HFFc6 (cell line): ENCODE data around the gene HAT1. TPM values are rescaled to one million over a fixed set of nuclear protein-coding genes. Genes with fewer than 3 reads are reported as not detected.
"Not testable (repeated sequence)": the region's sequence is repeated elsewhere in the genome, so short reads cannot be mapped to it uniquely, and the experiment has no call there.

Source experiments
- DNase-seq: peaks from one replicate; pipeline ENCODE4 v3.0.0-alpha.2; 2018
- H3K27ac Mint-ChIP-seq: 2 replicates; pipeline ENCODE4 v1.8.0; 2020; ENCODE audit warnings: mild to moderate bottlenecking, mixed read lengths
- H3K27me3 Mint-ChIP-seq: 2 replicates; pipeline ENCODE4 v1.8.0; 2021; ENCODE audit warnings: mild to moderate bottlenecking, moderate library complexity, mixed read lengths; ENCODE audit not compliant: insufficient read depth
- H3K36me3 Mint-ChIP-seq: 2 replicates; pipeline ENCODE4 v1.8.0; 2021; ENCODE audit warnings: low read depth, mixed read lengths
- H3K4me1 Mint-ChIP-seq: 2 replicates; pipeline ENCODE4 v1.8.0; 2020; ENCODE audit warnings: low read depth, mixed read lengths
- H3K4me3 Mint-ChIP-seq: 2 replicates; pipeline ENCODE4 v1.8.0; 2020; ENCODE audit warnings: mild to moderate bottlenecking, moderate library complexity, mixed read lengths
- H3K9me3 Mint-ChIP-seq: 2 replicates; pipeline ENCODE4 v1.8.0; 2020; ENCODE audit warnings: mild to moderate bottlenecking, mixed read lengths
- total RNA-seq, 6 experiments: library from RNA; stranded (reverse); fragmentation: NEBNext Ultra II Directional; extraction: Animal tissue kit (Norgen Biotek cat#: 25700); gene quantifications; 2 replicates in 1 of 6; 3 replicates in 5 of 6; pipeline ENCODE4 v1.2.3, GENCODE V29; 2021
- TF ChIP-seq, protein P1 (sequence below): fragments of 200-600 bp; sonication (generic); IDR thresholded peaks from 2 replicates; pipeline ENCODE4 v1.5.0; 2021; ENCODE audit warnings: antibody characterized with exemption, mild to moderate bottlenecking

Gene HAT1
- total RNA-seq, 6 experiments from 2014 or later: 40.3 to 65.1 (median 61.3) TPM

DNA sequence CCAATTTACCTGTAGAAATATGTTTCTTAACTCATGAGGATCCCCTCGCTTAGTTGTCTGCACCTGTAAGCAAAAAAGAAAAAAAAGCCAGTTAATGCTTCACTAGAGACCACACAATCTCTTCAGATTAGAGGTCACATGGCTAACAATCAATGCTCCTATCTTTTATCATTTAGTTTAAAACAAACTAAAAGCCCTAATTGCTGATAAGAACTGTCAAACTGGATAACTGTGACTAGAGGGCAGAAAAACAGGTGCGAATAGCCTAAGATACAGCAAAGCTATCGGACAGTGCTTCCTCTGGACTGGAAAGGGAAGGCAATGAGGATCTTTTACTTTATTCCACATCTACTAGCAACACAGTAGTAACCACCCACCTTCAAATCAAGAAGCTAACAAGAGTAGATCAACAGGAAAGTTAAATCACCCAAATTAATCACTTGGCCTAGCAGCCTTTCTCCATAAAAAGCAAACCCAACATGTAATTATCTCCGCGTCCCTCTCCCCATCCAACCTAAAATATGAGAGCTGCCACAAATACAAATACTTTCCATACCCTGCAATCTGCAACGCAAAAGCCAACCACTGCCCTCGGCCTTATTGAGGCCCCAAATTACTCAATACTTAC is 29.0 kb upstream of the HAT1 start:
- Mint-ChIP-seq H3K36me3 (0 out of 2 replicates have a peak, but pooled peaks cover 6% of the 10 kb centered on the region), H3K27ac (peak overlapping the region; percentile 60), H3K27me3 (no peaks in the 10 kb centered on the region), H3K4me3 (peak overlapping the region; percentile 94), H3K4me1 (peaks cover 43% of the 10 kb centered on the region), H3K9me3 (no peaks in the 10 kb centered on the region)
- TF ChIP-seq, protein P1, sequence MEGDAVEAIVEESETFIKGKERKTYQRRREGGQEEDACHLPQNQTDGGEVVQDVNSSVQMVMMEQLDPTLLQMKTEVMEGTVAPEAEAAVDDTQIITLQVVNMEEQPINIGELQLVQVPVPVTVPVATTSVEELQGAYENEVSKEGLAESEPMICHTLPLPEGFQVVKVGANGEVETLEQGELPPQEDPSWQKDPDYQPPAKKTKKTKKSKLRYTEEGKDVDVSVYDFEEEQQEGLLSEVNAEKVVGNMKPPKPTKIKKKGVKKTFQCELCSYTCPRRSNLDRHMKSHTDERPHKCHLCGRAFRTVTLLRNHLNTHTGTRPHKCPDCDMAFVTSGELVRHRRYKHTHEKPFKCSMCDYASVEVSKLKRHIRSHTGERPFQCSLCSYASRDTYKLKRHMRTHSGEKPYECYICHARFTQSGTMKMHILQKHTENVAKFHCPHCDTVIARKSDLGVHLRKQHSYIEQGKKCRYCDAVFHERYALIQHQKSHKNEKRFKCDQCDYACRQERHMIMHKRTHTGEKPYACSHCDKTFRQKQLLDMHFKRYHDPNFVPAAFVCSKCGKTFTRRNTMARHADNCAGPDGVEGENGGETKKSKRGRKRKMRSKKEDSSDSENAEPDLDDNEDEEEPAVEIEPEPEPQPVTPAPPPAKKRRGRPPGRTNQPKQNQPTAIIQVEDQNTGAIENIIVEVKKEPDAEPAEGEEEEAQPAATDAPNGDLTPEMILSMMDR: no peak
- no peak for DNase-seq

DNA sequence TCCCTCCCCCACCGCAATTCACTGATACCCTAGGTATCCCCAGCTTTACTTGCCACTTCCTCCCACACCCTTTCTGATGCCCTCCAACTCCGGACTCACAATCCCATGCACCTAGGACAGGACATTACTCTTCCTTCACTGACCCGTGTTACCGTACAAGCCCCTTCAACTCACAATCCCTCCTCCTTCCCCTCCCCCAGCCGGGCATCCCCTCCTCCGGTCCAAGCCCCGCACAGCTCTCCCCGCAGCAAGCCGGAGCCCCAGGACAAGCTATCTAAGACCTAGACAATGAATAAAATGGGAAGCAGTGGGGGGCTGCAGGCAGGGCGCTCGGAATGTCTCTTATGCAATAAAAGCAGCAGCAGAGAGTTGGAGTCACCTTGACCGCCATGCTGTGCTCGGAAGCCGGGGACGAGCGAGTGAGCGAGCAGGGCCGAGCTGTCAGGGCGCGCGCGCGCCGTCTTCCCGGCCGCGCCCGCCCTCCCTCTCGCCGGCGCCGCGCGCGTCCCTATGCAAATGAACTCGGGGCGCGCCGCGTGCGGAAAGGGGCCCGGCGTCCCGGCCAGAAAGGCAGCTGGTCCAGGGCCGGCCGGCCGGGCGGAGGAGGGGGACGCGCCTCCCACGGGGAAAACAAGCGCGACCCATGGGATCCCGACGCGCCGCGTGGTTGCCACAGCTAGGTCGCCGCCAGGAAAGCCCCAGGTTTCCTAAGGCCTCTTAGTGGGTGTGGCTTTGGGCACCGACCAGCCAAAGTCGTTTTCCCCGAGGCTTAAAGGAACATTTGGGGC is 28.2 kb upstream of the HAT1 start, which contains the start of gene SLC25A12:
Gene SLC25A12, minus strand, starts transcription at position 421 of the 788 bp plus-strand sequence. Its CDS starts 30 bp downstream, at position 391.
- H3K27me3 Mint-ChIP-seq: no peaks in the 10 kb centered on the region
- H3K4me3 Mint-ChIP-seq: peak within 1 kb of the TSS; percentile 94
- TF ChIP-seq, protein P1: no peak
- H3K27ac Mint-ChIP-seq: peak within 1 kb of the TSS; percentile 77
- peak; percentile 52 for DNase-seq
- no peaks in the 10 kb centered on the region for H3K9me3 Mint-ChIP-seq
- 0 out of 2 replicates have a peak, but pooled peaks cover 6% of the 10 kb centered on the region for H3K36me3 Mint-ChIP-seq
- peaks cover 43% of the 10 kb centered on the region for H3K4me1 Mint-ChIP-seq

DNA sequence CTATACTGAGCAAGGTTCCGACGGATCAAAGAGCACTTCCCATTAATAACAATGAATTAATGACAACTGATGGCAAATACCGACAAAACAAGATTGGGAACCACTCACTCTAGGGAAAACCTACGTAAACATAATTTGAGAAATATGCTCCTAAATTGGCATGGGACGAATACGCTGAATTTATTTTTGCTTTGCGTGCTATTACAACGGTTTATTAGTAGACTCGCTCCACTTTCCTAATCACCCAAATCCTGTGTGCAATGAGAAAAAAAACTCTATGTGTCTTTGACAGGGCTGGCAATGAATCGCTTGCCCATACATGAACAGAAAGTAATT is 27.7 kb upstream of the HAT1 start:
- peak overlapping the region; percentile 77 for H3K27ac Mint-ChIP-seq

DNA sequence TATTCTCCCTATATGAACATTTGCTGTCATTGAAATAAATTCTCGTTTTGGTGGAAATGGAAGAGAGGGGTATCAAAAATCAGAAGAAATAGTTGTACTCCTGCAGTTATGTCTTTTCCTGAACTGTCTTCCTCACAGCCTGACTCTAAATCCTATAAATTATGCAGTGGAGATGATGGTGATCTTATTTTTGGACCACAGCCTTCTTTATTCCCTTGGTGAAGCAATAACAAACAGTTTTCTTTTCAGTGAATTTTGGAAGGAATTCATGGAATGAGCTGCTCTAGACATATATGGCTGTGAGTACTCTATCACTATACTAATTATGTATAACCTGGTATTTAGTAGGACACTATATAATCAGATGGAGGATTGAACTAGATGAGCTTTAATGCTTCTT is 26.5 kb upstream of the HAT1 start:
- H3K9me3 Mint-ChIP-seq: no peaks in the 10 kb centered on the region
- 0 out of 2 replicates have a peak, but pooled peaks cover 2% of the 10 kb centered on the region for H3K27me3 Mint-ChIP-seq
- H3K4me1 Mint-ChIP-seq: peaks cover 43% of the 10 kb centered on the region
- DNase-seq: peak; percentile 25
- 0 out of 2 replicates have a peak, but pooled peaks cover 6% of the 10 kb centered on the region for H3K36me3 Mint-ChIP-seq
- TF ChIP-seq, protein P1: no peak
- H3K27ac Mint-ChIP-seq: no peak overlapping the region
- no peak overlapping the region for H3K4me3 Mint-ChIP-seq

More for the DNA sequence above, 27.7 kb upstream of the HAT1 start:
- Mint-ChIP-seq H3K4me3 (peak overlapping the region; percentile 94), H3K27me3 (0 out of 2 replicates have a peak, but pooled peaks cover 2% of the 10 kb centered on the region), H3K4me1 (peaks cover 43% of the 10 kb centered on the region), H3K36me3 (0 out of 2 replicates have a peak, but pooled peaks cover 6% of the 10 kb centered on the region), H3K9me3 (no peaks in the 10 kb centered on the region)
- no peak for DNase-seq
- TF ChIP-seq, protein P1: no peak

DNA sequence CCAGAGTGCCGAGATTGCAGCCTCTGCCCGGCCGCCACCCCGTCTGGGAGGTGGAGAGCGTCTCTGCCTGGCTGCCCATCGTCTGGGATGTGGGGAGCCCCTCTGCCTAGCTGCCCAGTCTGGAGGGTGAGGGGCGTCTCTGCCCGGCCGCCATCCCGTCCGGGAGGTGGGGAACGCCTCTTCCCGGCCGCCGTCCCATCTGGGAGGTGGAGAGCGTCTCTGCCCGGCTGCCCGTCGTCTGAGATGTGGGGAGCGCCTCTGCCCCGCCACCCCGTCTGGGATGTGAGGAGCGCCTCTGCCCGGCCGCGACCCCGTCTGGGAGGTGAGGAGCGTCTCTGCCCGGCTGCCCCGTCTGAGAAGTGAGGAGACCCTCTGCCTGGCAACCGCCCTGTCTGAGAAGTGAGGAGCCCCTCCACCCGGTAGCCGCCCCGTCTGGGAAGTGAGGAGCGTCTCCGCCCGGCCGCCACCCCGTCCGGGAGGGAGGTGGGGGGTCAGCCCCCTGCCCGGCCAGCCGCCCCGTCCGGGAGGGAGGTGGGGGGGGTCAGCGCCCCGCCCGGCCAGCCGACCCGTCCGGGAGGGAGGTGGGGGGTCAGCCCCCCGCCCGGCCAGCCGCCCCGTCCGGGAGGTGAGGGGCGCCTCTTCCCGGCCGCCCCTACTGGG is 22.5 kb upstream of the HAT1 start:
- not testable (repeated sequence) for H3K9me3 Mint-ChIP-seq, H3K27ac Mint-ChIP-seq, DNase-seq, H3K4me3 Mint-ChIP-seq, H3K27me3 Mint-ChIP-seq, H3K36me3 Mint-ChIP-seq
- peaks cover 18% of the 10 kb centered on the region for H3K4me1 Mint-ChIP-seq
